ENCODE measurements around the gene HOXB4. TPM values are rescaled to one million over a fixed set of nuclear protein-coding genes. Genes with fewer than 3 reads are reported as not detected.

The HOXB4 gene
- total and polyA plus RNA-seq, 2 of the 4 experiments (the other 2 are of a cell fraction), result 2.0 to 8.5 TPM

DNA sequence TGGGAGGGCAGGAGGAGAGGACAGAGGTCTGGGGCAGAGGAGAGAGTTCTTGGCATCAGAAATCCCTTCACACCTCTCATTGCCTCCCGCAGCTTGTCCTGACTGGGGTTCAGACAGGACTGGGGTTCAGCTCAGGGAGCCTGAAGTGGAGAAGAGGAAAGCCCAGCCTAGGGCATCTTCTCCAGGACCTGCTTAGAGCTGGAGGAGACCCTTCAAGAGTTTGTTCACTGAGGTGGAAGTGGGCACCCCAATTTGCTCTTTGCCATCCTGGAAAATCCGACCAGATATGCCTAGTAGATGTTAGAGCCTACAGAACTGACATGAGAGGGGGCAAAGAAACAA is 9.9 kb upstream of the HOXB4 start:
- Histone ChIP-seq H4K5ac (ENCODE audit: low read depth, low read length) (peak overlapping the region; percentile 92), H3K56ac (ENCODE audit: extremely low read depth, insufficient read depth, low read length) (peak overlapping the region; percentile 100), H2BK15ac (ENCODE audit: low read depth, low read length) (peak overlapping the region; percentile 95; the same call in 2 of the 3 replicates), H2BK5ac (ENCODE audit: low read depth, low read length, poor library complexity, severe bottlenecking) (peak overlapping the region; percentile 99), H2AK5ac (ENCODE audit: low read depth, low read length) (peak overlapping the region; percentile 95), H4K91ac (ENCODE audit: insufficient read depth, low read depth, low read length) (peak overlapping the region; percentile 99), H2BK20ac (ENCODE audit: low read depth, low read length) (peak overlapping the region; percentile 55), H3K27ac (ENCODE audit: insufficient read depth, low read length) (peak overlapping the region; percentile 99), H3K4ac (ENCODE audit: low read depth, low read length) (peak overlapping the region; percentile 99), H3K23ac (ENCODE audit: low read depth, low read length) (peak overlapping the region; percentile 100), H2AK9ac (replicated peaks; ENCODE audit: low read depth, low read length, poor library complexity) (peak overlapping the region; percentile 94), H3K4me2 (ENCODE audit: low read depth, low read length) (peak overlapping the region; percentile 98), H2AFZ (replicated peaks; ENCODE audit: low read length, poor library complexity) (no peak overlapping the region), H3K27me3 (ENCODE audit: control insufficient read depth, insufficient read depth, low read length) (no peaks in the 10 kb centered on the region), H2BK120ac (ENCODE audit: low read depth, low read length) (peak overlapping the region; percentile 97), H4K20me1 (ENCODE audit: insufficient read depth, low read length) (no peaks in the 10 kb centered on the region; the same call in 1 of the 2 replicates), H3K9ac (ENCODE audit: low read depth, low read length) (peak overlapping the region; percentile 100), H3K14ac (replicated peaks; ENCODE audit: low read depth, low read length) (peak overlapping the region; percentile 99), H3K18ac (ENCODE audit: low read depth, low read length) (peak overlapping the region; percentile 96), H3K79me1 (ENCODE audit: low read depth in 1 of 2, low read length in 2 of 2) (no peaks in the 10 kb centered on the region), H3K36me3 (ENCODE audit: control insufficient read depth, insufficient read depth, low read length) (peaks cover 14% of the 10 kb centered on the region; the same call in 1 of the 2 replicates), H4K8ac (ENCODE audit: low read depth in 2 of 2, low read length in 2 of 2) (peak overlapping the region; percentile 96 to 99), H3K9me1 (ENCODE audit: insufficient read depth, low read length) (no peaks in the 10 kb centered on the region; the same call in 1 of the 2 replicates), H3K4me3 (ENCODE audit: insufficient read depth, low read depth, low read length) (peak overlapping the region; percentile 91), H3K9me3 (ENCODE audit: control insufficient read depth, insufficient read depth, low read length) (no peaks in the 10 kb centered on the region), H3K4me1 (ENCODE audit: control insufficient read depth, insufficient read depth, low read length) (peaks cover 9% of the 10 kb centered on the region)
- no peak for DNase-seq
- 17% methylated on average over 1 of the region's 2 CpGs; no CpG with 5 or more reads in 1 of the 2 experiments for WGBS, 2 experiments (ENCODE audit: extremely low coverage in 2 of 2, insufficient read length in 1 of 2)
- POLR2A ChIA-PET (ENCODE audit: unreplicated experiment), result interaction anchor here (0.6 to 1.6 kb wide), 16 partner anchors 10 to 117 kb away, joined by 3 to 14 read pairs (median 4); partner anchors contain the start of gene HOXB9
- in situ Hi-C loops (cut with MboI; ENCODE audit: low sequenced_read_pairs) (no loop called here), dilution Hi-C loops (cut with HindIII; ENCODE audit: low sequenced_read_pairs, unreplicated experiment) (no loop called here), intact Hi-C loops (cut with micrococcal nuclease) (no loop called here)
- BruUV-seq (replicated peaks), result no TSS peak
- no peak; the same call in 1 of the 2 replicates for ATAC-seq (ENCODE audit: low read depth)
- CTCF ChIA-PET, result interaction anchor here (0.6 to 2.6 kb wide), 5 partner anchors 25 to 236 kb away, joined by 3 to 15 read pairs (median 5); no protein-coding TSS in a partner anchor
- TF ChIP-seq CEBPB (IDR thresholded peaks at IDR 0.05; ENCODE audit: low read depth, low read length) (no peak), MAZ (IDR thresholded peaks at IDR 0.05; ENCODE audit: borderline replicate concordance, low read depth, low read length) (no peak), POLR2A (IDR thresholded peaks at IDR 0.05; ENCODE audit: low read depth, low read length) (no peak)
- TF ChIP-seq, protein P1, sequence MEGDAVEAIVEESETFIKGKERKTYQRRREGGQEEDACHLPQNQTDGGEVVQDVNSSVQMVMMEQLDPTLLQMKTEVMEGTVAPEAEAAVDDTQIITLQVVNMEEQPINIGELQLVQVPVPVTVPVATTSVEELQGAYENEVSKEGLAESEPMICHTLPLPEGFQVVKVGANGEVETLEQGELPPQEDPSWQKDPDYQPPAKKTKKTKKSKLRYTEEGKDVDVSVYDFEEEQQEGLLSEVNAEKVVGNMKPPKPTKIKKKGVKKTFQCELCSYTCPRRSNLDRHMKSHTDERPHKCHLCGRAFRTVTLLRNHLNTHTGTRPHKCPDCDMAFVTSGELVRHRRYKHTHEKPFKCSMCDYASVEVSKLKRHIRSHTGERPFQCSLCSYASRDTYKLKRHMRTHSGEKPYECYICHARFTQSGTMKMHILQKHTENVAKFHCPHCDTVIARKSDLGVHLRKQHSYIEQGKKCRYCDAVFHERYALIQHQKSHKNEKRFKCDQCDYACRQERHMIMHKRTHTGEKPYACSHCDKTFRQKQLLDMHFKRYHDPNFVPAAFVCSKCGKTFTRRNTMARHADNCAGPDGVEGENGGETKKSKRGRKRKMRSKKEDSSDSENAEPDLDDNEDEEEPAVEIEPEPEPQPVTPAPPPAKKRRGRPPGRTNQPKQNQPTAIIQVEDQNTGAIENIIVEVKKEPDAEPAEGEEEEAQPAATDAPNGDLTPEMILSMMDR (conservative IDR thresholded peaks at IDR 0.05; ENCODE audit: low read depth, low read length), result no peak
